HG02588 (cell line): ENCODE data around the gene ATPAF1.
"Not testable (repeated sequence)": the region's sequence is repeated elsewhere in the genome, so short reads cannot be mapped to it uniquely, and the experiment has no call there.

Source experiments
- ATAC-seq: cut with Tn5 transposase; IDR thresholded peaks from one replicate; pipeline ENCODE4 v1.9.1; 2021; ENCODE audit warnings: mild to moderate bottlenecking, moderate library complexity; ENCODE audit not compliant: unreplicated experiment

The ATPAF1 gene

DNA sequence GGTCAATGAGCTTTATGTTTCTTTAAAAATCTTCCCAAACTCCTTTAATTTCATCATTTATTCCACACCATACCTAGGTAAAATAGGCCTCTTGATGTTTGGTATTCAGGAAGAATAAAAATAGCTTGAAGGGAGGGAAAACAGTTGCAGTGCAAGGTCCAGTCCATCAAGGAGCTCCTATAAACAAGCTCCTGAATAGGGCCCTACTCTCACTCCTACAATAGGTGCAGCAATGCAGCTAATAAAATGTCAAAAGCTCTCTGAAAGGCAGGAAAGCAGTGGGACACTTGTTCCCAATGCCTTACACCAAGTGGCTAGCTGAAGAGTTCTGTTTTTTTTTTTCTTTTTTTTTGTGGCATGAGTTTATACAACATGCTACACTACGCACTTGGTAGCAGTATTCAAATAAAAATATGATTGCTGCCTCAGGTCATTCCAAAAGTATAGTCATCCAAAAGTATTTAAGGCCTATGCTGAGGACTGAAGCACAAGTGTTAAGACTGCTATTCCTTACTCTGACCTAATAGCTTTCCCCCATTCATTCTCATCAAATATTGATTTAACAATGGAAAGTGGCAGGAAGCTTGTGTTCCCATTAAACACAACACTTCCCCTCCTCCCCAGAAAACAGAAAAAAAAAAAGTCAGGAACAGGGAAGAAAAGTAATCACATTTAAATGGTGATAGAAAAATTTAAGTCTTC is 13.3 kb upstream of the ATPAF1 start:
- ATAC-seq = no peak

DNA sequence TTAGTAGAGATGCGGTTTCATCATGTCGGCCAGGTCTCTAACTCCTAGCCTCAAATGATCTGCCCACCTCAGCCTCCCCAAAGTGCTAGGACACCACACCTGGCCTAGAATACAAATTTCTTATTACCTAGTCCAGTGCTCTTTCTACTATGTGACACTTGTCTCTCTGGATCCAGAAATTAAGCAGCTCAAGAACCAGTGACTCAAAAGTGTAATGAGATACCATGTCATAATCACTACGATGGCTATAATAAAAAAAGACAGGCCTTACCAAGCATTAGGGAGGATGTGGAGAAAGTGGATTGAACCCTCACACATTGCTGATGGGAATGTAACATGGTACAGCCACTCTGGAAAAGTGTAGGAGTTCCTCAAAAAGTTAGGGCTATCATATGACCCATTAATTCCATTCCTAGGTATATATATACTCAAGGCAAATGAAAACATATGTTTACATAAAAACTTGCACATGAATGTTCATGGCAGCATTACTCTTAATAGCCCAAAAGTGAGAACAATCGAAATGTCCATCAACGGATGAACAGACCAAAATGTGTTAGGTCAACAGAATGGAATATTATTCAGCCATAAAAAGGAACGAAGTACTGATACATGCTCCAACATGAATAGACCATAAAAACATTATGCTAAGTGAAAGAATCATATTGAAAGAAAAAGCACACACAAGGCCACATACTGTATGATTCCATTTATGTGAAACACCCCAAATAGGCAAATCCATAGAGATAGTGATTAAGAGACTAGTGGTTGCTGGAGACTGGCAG is 11.8 kb upstream of the ATPAF1 start:
- ATAC-seq = no peak

DNA sequence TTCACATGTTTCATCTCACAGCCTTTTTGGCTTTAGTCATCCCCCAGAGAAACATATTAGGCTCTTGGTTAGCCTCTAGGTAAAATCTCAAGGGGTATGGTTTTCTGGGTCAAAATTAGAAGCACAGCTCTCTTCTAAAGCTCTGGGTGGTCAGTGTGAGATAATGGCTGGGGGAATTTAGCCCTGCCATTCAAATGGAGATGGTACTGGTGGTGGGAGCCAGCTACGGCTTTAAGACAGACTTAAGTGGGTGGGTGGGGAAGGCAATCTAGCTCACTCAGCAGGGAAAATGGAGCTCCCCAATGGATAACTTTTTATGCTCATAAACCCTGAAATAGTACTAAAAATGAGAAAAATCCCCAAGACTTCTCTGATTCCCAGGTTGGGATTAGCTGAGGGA is 9.2 kb upstream of the ATPAF1 start:
- ATAC-seq = no peak

DNA sequence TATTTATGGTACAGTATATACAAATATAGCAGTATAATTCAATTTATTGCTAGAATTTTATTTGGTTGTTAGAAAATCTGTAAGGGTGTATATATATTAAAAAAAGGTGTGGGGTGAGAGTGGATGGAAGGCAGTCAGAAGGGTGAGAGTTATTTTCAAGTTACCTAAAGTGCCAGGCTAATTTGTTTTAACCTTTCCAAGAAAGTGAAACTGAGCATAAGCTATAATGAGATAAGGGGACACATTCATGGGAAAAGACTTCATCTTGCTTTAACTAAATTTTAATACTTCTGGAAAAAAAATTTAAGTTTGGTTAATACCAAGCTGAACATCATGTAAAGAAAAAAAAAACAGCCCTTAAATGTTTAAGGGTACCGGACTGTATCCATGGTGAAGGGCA is 8.4 kb upstream of the ATPAF1 start:
- no peak for ATAC-seq

DNA sequence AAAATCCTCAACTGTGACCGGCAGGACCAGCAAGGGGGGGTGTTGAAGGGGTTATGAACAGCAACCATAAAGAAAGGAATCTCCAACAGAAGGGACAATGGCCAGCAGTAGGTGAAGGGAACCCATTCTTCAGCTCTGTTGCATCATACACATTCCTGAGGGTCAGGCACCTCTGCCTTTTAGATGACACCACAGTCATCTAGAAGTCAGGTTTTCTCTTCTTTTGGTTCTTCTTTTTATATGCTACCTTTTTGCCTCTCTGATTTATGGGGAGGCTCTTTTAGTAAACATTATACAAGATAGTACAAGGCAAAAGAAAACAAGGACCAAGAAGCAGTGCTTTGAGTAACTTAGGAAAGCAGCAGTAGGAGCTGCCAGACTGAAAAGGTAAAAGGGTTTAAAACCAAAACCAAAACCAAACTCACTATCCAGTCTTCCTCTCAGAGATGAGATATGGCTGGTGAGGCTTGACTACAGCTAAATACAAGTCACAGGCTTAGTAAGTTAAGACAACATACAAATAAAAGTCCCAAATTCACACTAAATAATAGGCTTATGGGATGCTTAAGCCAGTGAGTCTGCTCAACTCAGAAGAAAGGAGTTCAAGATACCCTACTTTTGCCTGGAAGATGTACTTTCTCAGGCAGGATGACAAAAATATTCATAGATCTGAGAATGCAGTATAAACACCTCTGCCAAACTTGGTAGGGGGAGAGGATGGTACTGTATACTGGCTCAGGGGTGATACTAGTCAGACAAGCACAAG is 7.6 kb upstream of the ATPAF1 start:
- no peak for ATAC-seq

DNA sequence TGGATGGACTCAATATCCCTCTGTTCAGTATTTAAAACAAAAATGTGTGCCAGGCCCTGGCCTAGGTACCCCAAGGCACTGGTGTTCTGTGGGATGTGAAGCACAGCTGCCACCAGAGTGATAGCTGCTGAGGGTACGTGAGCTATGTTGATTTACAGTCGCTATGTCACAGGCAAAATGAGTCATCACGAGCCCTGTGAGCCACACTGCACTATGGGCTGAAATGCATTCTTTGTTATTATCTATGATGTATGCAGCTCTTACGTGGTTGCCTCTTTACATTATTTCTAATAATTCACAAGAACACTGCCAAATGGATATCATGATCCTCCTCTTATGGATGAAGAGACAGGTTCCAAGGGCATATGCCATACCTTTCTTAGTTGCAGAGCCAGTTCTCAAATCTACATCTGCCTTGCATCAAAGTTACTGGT is 5.6 kb upstream of the ATPAF1 start:
- ATAC-seq = no peak

DNA sequence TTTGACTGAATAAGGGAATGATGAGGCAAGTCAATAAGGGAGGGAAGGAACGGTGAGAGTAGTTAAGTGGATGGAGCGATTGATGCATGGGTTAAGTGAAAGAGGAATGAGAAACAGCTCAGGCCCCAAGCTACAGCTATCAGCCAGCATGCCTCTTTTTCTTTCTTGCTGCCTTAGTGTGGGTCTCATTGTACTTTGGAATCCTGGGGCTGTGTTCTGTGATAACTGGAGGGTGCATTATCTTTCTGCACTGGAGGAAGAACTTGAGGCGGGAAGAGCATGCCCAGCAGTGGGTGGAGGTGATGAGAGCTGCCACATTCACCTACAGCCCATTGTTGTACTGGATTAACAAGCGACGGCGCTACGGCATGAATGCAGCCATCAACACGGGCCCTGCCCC is 4.5 kb upstream of the ATPAF1 start:
- ATAC-seq = no peak

DNA sequence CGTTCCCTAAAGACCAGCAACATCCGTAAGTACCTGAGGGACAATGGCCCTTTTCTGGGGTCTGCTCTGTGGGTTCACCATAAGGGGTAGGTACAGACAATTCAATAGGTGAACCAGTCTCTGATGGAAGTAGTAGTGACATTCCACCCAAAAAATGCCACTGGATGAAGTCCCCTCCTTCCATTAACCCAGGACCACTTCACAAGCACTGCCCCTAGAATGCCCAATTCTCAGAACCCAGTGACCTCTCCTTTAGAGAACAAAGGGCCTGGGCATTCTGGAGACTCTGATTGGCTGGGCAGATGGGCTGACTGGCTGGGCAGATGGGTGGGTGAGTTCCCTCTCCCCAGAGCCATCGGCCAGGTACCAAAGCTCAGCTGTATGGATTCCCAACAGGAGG is 3.4 kb upstream of the ATPAF1 start, which contains the start of gene TEX38:
TSS of gene TEX38 (plus strand) at position 301 of the 400 bp plus-strand sequence. CDS start at position 382, 81 bp downstream.
- no peak for ATAC-seq

DNA sequence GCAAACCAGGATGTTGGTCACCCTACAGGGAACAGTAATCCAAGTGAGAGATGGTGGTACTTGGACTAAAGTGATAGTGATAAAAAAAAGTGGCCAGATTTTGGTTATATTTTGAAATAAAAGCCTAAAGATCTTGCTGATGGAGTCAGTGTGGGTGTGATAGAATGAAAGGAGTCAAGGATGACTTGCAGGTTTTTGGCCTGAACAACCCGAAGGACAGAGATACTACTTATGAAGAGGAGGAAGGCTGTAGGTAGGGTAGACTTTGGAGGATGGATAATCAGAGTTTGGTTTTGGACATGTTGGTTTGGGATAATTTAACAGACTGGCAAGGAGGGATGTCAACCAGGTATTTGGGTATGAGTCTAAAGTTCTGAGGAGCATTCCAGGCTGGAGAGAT is 2.0 kb upstream of the ATPAF1 start:
- no peak for ATAC-seq

DNA sequence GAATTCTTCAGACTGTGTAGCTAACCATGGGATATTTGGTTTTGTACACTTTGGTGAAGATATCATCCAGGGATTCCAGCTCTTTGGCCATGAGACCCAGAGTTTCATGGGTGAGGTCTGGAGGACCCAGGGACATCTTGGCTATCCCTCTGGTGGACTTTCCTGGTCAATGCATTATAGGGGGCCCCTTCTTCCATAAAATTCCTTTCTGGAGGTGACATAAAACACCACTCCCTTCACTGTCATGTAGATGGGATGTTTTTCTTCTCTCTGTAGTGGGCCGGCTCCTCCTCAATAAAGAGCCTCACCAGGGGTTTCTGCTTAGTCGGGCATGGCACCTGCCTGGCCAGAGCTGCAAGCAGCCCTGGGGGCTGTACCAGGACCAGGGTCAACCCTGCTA is 2.2 kb downstream of the ATPAF1 start:
- ATAC-seq = no peak

DNA sequence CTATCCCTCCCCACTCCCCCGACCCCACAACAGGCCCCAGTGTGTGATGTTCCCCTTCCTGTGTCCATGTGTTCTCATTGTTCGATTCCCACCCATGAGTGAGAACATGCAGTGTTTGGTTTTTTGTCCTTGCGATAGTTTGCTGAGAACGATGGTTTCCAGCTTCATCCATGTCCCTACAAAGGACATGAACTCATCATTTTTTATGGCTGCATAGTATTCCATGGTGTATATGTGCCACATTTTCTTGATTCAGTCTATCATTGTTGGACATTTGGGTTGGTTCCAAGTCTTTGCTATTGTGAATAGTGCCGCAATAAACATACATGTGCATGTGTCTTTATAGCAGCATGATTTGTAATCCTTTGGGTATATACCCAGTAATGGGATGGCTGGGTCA is 5.2 kb downstream of the ATPAF1 start:
- ATAC-seq = not testable (repeated sequence)

DNA sequence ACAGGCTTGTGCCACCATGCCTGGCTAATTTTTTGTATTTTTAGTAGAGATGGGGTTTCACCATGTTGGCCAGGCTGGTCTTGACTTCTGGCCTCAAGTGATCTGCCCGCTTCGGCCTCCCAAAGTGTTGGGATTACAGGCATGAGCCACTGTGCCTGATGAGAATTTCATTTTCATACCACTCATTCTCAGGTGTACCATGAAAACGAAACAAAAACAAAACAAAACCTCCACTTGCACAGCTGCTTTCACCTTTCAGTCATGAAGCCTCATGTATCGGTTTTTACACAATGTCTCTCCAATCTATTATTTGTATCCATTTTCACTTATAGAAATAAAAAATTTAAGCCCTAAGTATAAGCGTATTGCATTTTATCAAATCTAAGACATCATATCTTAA is 8.0 kb downstream of the ATPAF1 start:
- not testable (repeated sequence) for ATAC-seq

DNA sequence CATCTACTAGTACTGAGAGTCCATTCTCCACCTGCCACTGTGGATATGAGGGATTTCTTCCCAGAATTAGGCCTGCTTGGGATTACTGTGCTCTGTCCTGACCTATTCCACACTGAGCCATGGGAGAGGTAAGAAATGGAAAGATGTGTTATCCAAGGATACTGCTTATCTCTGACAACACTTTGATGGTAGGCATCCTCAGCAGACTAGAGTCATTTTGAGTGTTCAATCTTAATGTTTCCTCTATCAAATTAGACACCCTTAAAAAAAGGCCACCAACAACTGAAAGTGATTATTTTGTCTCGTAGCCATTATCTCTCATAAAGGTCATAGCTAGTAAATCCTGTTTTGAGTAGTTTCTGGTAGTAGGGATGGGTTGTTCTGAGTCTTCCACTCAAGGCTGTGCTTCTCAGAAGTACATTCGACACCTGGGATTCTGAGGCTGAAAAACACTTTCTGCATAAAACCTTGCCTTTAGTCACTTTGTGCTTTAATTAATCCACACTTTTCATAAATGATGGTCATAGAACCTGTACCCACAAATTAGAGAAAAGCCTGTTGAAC is 8.8 kb downstream of the ATPAF1 start:
- ATAC-seq = no peak

DNA sequence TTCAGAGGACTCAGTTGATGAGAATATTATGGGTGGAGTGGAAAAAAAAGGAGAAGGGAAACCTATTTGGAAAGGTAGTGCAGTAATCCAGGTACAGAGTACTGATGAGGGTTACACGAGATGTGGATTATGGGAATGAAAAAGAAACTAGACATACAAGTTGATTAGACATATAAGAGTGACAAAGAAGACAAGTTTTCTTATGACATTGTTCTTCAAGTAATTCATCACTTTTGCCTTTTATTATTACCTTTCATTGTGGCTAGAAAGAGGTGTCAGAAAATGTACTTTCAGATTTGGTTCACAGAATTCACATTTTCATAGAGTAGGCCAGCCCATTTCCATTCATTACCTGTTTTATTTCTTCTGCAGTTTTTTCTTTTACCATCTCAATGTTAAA is 10.4 kb downstream of the ATPAF1 start:
- ATAC-seq = no peak

DNA sequence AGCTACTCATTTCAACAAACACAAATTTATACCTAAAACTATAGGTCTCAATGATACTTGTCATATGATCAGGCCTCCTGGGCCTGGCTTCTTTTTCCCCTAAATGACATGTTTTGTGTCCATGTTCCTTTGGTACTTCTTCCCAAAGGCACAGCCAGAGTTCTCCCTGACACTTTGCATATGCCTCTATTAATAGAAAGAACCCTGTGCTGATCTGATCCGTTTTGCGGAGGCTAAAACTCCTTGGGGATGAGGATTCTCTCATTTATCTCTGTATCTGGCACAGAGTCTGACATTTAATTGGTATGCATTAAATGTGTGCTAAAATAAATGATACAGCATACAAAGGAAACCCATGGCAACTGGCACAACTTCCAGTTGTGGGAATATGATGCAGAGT is 11.5 kb downstream of the ATPAF1 start:
- no peak for ATAC-seq

DNA sequence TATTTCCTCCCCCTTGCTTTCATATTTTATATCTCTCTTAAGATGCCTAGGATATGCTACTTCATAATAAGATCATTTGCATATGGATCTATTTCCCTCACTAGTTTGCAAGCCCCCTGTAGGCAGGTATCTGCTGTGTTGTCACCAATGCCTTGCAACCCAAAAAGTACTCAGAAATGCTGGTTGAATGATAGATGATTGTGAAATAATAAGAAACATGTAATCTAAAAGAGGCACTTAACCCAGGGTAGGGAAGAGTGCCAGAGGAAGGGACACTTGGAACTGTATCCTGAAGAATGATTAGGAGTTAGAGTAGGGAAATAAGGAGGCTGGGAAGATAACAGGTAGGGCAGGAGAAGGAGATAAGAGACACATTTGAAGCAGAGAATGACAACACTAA is 12.3 kb downstream of the ATPAF1 start:
- ATAC-seq = no peak

DNA sequence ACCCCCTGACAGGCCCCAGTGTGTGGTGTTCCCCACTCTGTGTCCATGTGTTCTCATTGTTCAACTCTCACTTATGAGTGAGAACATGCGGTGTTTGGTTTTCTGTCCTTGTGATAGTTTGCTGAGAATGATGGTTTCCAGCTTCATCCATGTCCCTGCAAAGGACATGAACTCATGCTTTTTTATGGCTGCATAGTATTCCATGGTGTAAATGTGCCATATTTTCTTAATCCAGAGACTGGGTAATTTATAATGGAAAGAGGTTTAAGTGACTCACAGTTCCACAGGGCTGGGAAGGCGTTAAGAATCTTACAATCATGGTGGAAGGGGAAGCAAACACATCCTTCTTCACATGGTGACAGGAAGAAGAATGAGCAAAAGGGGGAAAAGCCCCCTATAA is 13.5 kb downstream of the ATPAF1 start:
- ATAC-seq = not testable (repeated sequence)

DNA sequence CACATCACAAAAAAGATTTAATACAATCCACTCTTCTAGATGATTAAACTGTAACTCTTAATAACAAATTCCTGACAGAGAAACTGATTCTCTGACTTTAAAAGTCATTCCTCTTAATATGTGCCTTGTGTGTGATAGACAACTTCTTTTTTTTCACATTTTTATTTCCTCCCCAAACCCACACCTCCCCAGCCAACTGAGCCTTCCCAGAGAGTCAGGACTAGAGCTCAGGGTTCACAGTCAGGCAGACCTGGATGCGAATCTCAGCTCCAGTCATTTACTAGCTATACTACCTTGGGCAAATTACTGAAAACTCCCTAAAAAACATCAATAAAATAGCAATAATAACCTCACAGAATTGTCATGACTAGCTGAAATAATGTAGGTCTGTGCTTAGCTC is 14.2 kb downstream of the ATPAF1 start:
- no peak for ATAC-seq

DNA sequence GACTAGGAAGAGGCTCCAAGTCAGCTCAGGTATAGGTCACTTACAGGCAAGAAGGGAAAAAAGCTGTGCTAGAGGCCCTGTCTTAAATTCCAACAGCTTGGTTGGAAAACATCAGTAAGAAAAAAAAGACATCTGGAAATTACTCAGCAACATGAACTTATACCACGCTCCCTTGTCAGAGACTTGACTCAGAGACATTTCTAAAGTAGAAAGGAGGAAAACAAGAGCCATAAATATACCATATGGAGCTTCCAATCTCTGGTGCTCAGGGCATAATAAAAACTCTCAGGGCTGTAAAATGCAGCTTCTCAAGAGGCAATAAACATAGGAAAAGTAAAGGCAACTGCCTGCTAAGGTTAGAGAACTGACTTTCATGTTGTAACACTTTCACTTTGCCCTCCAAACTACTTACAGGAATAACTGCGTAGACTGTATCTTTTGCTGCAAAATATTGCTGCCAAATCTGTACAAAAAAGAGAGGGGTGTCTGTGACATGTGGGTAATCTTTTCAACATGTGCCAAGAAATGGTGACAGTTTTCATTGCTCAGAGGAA is 14.7 kb downstream of the ATPAF1 start:
- ATAC-seq = no peak

DNA sequence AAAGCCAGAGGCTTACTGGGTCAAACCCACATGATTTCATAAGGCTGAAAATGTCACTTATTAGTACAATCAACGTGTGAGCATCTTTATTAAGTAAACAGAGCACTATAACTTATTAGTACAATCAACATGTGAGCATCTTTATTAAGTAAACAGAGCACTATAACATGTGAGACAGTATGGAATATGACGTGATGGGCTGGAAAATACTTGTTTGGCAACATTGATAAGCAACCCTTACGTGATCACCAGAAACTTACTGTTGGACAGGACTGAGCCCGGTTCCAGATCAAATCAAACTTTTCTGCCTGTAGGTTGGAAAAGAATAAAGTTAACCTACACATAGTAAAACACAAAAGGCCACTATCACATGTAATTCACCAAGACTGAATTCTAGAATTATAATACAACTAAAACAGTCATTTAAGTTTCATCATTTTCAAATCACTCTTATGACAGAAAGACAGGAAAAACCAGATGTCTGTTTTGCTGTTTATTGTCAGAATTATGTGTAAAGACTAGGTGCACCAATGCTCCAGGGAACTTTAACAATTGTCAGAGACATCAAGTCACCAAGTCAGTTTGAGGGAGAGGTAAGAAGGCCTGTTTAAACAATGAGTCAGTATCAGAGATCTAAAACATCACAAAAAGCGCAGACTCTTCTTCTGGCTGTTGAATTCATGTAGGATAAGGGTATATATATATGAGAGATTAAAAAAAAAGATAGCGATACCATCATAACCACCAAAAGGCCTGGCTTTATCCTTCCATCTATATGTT is 15.7 kb downstream of the ATPAF1 start:
- no peak for ATAC-seq
